ENCODE measurements around the gene CTNNBL1.
"Not testable (repeated sequence)": the region's sequence is repeated elsewhere in the genome, so short reads cannot be mapped to it uniquely, and the experiment has no call there.

CTNNBL1 gene

GRCh38 chr20:37693635-37694626, at the start of gene CTNNBL1:
TSS of gene CTNNBL1 (plus strand) at chr20:37694030. CDS start at chr20:37694123, 93 bp downstream.
- peak; percentile 95 for DNase-seq (ENCODE audit: low spot score)

- no peak for DNase-seq (ENCODE audit: low spot score)
Observed at GRCh38 chr20:37644605-37645004, 49.2 kb upstream of the CTNNBL1 start.

- no peak for DNase-seq (ENCODE audit: low spot score)
Observed at GRCh38 chr20:37647946-37648345, 45.9 kb upstream of the CTNNBL1 start.

GRCh38 chr20:37649017-37649416, 44.8 kb upstream of the CTNNBL1 start:
- no peak for DNase-seq (ENCODE audit: low spot score)

GRCh38 chr20:37649676-37650370, 44.0 kb upstream of the CTNNBL1 start:
- DNase-seq (ENCODE audit: low spot score), result no peak

- DNase-seq (ENCODE audit: low spot score), result no peak
Observed at GRCh38 chr20:37650661-37651060, 43.2 kb upstream of the CTNNBL1 start.

GRCh38 chr20:37651932-37652331, 41.9 kb upstream of the CTNNBL1 start:
- peak; percentile 16 for DNase-seq (ENCODE audit: low spot score)

- DNase-seq (ENCODE audit: low spot score), result no peak
Observed at GRCh38 chr20:37656945-37657344, 36.9 kb upstream of the CTNNBL1 start.

GRCh38 chr20:37657924-37658804, 35.7 kb upstream of the CTNNBL1 start:
- no peak for DNase-seq (ENCODE audit: low spot score)

GRCh38 chr20:37661519-37661918, 32.3 kb upstream of the CTNNBL1 start:
- DNase-seq (ENCODE audit: low spot score), result no peak

GRCh38 chr20:37662308-37662707, 31.5 kb upstream of the CTNNBL1 start:
- DNase-seq (ENCODE audit: low spot score), result no peak

- DNase-seq (ENCODE audit: low spot score), result not testable (repeated sequence)
Observed at GRCh38 chr20:37664595-37664994, 29.2 kb upstream of the CTNNBL1 start.

- DNase-seq (ENCODE audit: low spot score), result no peak
Observed at GRCh38 chr20:37668166-37668565, 25.7 kb upstream of the CTNNBL1 start.

GRCh38 chr20:37669062-37669772, 24.6 kb upstream of the CTNNBL1 start:
- no peak for DNase-seq (ENCODE audit: low spot score)

GRCh38 chr20:37669773-37670236, 24.0 kb upstream of the CTNNBL1 start:
- no peak for DNase-seq (ENCODE audit: low spot score)

GRCh38 chr20:37670351-37670791, 23.5 kb upstream of the CTNNBL1 start:
- peak; percentile 10 for DNase-seq (ENCODE audit: low spot score)

- DNase-seq (ENCODE audit: low spot score), result no peak
Observed at GRCh38 chr20:37672143-37672542, 21.7 kb upstream of the CTNNBL1 start.

- no peak for DNase-seq (ENCODE audit: low spot score)
Observed at GRCh38 chr20:37673444-37673843, 20.4 kb upstream of the CTNNBL1 start.

GRCh38 chr20:37676440-37676839, 17.4 kb upstream of the CTNNBL1 start:
- DNase-seq (ENCODE audit: low spot score), result no peak

- no peak for DNase-seq (ENCODE audit: low spot score)
Observed at GRCh38 chr20:37677969-37678861, 15.6 kb upstream of the CTNNBL1 start.

Measured in globus pallidus (tissue), 1 donor.